GM20000 (cell line): Measurements from ENCODE around the gene STARD13.
"Not testable (repeated sequence)": the region's sequence is repeated elsewhere in the genome, so short reads cannot be mapped to it uniquely, and the experiment has no call there.

Source experiments
- DNase-seq: peaks from one replicate; pipeline ENCODE4 v3.0.0; 2012; ENCODE audit warnings: low spot score
- TF ChIP-seq, protein P1 (sequence below): IDR thresholded peaks from 2 replicates; pipeline ENCODE4 v1.5.1; 2012; ENCODE audit warnings: mild to moderate bottlenecking, control low read depth; ENCODE audit errors: extremely low read depth, missing control alignments

STARD13 gene

DNA sequence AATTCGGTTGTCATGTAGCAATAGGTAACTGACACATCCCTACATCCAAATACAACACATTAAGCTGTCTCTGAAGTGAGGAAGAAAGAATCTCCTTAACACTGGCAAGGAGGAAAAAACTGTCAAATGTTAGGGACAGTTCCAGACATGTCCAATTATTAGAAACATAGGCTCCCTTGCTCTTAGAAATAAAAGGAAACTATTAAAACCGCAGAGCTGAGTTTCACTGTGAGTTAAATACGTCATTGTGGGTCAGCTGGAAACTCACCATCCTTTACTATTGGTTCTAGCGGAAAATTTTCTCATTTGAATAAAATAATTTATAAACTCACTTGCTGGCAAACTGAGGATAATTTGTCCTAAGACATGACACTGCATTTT is 40.7 kb downstream of the STARD13 start:
- DNase-seq, result no peak
- TF ChIP-seq, protein P1, sequence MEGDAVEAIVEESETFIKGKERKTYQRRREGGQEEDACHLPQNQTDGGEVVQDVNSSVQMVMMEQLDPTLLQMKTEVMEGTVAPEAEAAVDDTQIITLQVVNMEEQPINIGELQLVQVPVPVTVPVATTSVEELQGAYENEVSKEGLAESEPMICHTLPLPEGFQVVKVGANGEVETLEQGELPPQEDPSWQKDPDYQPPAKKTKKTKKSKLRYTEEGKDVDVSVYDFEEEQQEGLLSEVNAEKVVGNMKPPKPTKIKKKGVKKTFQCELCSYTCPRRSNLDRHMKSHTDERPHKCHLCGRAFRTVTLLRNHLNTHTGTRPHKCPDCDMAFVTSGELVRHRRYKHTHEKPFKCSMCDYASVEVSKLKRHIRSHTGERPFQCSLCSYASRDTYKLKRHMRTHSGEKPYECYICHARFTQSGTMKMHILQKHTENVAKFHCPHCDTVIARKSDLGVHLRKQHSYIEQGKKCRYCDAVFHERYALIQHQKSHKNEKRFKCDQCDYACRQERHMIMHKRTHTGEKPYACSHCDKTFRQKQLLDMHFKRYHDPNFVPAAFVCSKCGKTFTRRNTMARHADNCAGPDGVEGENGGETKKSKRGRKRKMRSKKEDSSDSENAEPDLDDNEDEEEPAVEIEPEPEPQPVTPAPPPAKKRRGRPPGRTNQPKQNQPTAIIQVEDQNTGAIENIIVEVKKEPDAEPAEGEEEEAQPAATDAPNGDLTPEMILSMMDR, result no peak

DNA sequence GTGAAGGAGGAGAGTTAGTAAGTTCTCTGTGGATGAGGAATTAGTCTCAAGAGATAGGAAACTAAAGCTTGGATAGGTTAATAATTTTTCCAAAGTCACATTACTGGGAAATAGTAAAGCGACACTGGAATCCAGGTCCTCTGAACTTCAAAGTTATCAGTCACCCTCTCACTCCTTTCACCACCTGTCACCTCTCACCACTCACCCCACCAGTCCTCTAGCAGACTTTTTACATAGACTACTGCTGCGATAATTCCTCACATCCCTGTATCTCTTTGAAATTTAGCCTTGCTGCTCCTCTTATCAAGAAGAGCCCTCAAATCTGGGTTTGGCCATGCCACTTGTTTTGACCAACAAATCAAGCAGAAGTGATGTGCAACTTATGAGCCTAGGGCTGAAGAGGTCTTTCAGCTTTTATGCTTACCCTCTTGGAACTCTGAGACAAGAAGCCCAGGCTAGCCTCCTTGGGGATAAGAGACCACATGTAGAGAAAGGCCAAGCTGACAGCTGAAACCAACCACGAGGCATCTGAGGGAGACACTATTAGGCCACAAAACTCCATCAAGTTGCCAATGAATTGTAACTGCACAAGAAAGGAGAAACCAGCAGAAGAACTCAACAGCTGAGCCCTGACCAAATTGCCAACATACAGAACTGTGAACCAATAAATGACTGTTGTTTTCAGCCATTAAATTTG is 41.2 kb downstream of the STARD13 start:
- no peak for DNase-seq
- TF ChIP-seq, protein P1, result no peak

DNA sequence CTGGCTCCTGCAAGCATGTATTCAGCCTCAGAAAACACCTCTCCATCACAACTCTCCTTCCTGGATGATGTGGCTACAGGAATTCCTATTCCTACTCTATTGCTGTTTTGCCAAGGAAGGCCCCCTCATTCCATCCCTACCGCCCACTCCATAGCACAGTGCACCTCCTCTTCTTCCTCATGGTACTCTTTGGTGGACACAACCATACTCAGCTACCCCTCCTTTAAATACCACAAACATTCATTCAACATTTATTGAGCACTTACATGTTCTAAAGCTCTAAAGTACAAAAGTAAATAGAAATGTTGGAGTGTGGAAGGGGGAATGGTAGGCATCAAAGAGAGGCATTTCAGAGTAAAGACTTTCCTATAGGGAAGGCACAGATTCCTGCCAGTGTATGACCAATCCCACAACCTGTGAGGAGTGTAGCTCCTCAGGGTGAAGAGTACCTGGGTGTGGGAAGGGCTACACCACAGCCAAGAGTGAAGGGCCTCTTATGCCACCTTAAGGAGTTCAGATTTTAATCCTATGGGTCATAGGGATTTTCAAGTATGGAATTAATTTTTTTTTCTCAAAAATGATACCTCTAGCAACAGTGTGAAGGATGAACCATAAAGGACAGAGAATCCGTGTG is 42.5 kb downstream of the STARD13 start:
- no peak for DNase-seq
- TF ChIP-seq, protein P1, result no peak

DNA sequence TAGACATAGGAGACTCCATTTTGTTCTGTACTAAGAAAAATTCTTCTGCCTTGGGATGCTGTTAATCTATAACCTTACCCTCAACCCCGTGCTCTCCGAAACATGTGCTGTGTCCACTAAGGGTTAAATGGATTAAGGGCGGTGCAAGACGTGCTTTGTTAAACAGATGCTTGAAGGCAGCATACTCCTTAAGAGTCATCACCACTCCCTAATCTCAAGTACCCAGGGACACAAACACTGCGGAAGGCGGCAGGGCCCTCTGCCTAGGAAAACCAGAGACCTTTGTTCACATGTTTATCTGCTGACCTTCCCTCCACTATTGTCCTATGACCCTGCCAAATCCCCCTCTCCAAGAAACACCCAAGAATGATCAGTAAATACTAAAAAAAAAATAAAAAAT is 43.2 kb downstream of the STARD13 start:
- not testable (repeated sequence) for DNase-seq

DNA sequence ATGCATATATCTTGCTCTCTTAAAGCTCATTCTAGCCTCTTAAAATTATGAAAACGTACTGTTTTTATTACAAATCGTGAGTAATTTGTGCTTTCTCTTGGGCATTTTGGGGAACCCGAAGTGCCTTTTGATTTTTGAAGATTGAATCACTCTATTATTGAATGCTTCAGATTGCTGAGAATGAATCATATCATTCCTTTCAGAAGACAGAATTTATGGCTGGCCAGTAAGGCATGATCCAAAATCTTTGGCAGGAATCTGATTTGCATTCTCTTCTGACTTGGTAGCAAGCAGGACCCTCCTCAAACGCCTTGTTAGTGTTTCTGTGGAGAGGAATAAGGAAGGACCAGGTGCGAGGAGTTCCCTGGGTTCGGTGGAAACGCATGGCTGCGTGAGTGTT is 49.5 kb downstream of the STARD13 start:
- TF ChIP-seq, protein P1, result no peak
- DNase-seq, result no peak

DNA sequence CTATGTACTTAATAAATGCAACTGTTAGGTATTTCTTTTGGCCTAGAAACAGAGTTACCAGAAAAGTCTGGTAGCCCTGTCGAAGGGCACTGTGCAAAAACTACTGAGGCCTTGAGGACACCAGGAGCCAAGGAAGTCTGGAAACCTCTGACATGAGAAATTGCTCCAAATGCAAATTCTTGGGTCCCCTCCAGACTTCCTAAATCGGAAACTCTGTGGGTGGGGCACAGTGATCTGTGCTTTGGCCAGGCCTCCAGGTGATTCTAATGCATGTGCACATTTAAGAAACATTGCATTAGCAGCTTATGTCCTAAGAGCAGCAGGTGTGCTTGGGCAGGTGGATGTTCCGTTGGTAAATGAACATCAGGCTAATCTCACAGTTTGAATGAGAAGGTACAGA is 50.0 kb downstream of the STARD13 start:
- TF ChIP-seq, protein P1, result no peak
- DNase-seq, result no peak

DNA sequence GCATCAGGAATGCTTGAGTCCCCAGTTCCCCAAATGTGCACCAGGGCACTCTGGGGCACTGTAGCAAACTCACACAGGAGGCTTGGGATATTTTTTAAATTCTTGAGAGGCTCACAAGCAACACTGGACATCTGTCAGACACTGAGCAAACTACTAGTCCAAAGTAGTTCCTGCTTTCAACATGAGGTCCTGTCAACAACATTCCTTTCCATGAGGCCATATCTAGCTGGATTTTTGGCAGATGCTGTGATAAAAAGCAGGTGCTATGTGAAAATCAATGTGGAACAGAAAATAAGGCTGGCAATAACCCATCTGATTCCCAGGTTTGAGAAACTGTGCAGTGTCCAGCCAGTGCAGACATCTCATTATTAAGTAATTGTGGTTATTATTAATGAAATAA is 50.5 kb downstream of the STARD13 start:
- TF ChIP-seq, protein P1, result no peak
- no peak for DNase-seq

DNA sequence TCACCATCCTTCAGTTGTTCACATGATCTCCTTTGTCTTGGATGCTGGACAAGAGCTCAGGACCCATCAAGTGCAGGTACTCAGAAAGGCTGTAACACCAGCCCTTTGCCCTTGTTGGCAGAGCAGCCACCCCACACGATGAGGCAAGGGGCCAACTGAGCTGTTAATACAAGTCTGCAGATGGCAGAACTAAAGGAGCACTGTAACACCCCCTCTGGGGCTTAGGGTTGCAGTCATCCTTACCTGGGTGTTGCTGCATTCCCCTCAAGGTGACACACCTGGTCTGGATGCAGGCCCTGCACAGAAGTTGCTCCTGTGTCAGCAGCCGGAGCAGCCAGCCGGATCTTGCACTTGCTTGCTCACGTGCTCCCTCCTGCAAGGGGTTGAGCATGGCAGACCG is 52.0 kb downstream of the STARD13 start:
- TF ChIP-seq, protein P1, result no peak
- DNase-seq, result no peak
